Stimulated activated CD4-positive, alpha-beta T cell treated with anti-CD3 and anti-CD28 coated beads, Interleukin-12 subunit alpha, Interleukin-12 subunit beta, amount 100 ng/mL, for 48 hours (primary cell): ENCODE results near the gene TGM2.

Experiments used
- DNase-seq, 3 donors: peaks; one replicate each; pipeline ENCODE4 v3.0.0-alpha.2; 2020; ENCODE audit warnings: low read depth in 2 of 3, low spot score in 1 of 3

The TGM2 gene

GRCh38 chr20:38165089-38165965 lies at the start of gene TGM2:
TGM2 (minus strand) TSS chr20:38165270; CDS start chr20:38165198, 72 bp downstream.
- DNase-seq: peak in 2 of 3 donors; percentile 19 to 40

GRCh38 chr20:38214256-38215193 lies 49.5 kb upstream of the TGM2 start:
- no peak for DNase-seq

DNA sequence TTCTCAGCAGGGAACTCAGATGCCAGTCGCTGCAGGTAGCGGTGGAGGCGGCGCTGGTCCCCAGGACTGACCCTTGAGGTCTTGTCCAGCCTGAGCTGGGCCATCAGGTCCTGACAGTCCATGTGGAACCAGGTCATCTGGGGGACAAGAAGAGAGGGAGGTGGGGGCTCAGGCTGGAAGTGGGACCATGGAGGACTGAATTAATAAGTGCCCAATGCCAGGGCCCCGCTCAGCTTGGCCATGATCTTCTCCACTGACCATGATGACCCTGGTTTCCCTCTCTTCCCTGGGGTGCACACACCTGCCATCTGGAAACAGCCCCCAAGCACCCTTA lies 48.5 kb upstream of the TGM2 start:
- no peak for DNase-seq

GRCh38 chr20:38212806-38213606 lies 47.9 kb upstream of the TGM2 start:
- DNase-seq: no peak

GRCh38 chr20:38211200-38212097 lies 46.4 kb upstream of the TGM2 start:
- no peak for DNase-seq

DNA sequence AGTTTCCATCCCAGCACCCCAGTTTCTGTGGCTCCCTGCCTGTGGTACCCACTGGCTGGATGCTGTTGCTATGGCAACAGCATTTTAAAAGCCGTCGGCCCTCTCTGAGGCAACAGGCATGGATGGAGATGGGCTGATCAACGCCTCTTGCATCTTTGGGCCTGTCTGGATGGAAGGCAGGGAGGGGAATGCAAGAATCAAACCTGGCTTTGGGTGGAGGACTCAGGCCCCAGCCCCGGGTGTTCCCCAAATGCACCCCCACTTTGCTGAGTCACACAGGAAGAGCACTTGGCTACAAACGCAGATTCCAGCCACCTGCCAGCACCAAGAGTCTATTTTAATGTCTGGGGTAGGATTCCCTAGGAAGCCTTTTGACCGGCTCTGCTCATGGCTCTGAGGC lies 45.7 kb upstream of the TGM2 start:
- no peak for DNase-seq

DNA sequence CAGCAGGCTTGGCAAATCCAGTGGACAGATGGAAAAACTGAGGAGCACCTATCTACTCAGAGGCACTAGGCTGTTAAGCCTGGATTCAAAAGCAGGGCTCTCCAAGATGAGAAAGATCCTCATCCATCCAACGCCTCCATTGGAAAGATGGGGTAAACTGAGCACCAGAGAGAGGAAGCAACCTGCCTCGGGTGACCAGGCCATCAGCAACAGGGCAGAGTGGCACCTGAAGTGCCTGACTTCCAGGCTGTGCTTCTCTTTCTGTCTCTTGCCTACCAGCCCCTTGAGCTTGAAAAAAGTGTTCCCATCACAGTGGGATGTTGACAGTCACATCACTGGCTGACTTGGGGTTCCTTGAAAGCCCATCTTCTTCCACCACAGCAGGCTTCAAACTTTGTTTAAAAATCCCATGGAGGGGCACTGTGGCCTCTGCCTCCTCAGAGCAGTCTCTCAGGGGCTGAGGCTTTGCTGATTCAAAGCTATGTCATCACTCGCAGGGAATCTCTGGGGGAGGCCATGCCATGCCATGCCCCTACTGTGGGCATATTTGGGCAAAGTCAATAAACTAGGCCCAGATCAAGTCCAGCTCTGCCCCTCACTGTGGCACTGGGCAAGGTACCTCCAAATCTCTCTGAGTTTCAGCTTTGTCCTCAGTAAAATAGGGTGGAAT lies 44.8 kb upstream of the TGM2 start:
- DNase-seq: no peak

DNA sequence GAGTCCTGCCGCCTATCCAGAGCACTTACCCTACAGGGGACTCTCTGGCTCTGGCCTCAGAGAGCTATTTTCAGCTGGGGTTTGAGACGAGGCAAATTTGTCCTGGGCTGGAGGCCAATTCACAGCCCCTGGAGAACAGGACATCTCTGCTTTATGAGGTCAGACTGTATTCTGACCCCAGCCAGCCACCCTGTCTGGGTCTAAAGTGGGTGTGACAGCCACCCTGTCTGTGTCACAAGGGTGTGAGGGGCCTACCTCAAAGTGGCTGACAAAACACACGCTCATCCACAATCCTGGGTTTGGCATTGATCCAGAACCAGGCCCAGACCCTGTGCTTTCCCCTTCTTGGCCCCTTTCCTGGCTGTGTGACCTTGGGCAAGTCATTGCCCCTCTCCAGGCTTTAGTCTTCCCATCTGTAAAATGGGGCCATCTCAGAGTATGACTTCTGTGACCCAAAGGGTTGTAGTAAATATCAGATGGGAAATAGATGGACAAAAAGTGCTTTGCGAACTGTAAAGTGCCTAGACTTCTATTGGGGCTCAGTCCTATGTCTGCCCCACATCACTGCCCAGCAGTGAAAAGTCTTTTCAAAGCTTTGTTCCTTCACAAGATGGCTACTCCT lies 44.1 kb upstream of the TGM2 start:
- DNase-seq: no peak

DNA sequence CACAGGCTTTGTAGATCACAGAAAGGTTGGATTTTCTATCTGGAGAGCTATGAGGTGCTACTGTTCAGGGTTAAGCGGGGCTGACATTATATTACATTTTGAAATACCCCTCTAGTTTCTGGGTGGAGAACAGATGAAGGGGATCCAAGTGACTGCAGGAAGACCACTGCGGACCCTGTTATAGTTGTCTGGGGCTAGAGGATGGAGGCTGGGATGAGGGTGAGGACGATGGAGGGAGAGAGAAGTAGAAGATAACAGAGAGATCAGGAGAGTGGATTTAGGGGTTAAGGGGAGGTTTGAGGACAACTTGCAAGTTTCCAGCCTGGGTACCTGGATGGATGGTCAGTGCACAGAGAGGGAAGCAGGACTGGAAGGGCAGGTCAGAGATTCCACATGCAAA lies 43.5 kb upstream of the TGM2 start:
- no peak for DNase-seq

DNA sequence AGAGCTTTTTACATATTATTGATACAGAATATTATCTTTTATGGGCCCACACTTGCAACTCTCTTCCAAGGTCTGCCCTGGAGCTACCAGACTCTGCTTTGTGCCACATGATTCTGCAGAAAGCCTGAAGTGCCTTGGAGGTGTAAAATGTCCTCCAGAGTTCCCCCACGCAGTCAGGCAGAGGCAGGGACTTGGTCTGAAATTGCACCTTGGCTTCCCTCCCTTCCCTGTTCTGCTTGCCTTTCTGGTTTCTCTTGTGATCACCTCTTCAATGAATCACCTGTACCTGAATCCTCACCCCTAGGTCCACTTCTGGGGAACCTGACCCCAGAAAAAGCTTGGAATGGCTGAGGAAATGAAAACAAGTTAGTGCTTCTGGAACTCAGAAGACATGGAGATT lies 43.0 kb upstream of the TGM2 start:
- no peak for DNase-seq

GRCh38 chr20:38207621-38208020 lies 42.6 kb upstream of the TGM2 start:
- DNase-seq: no peak

GRCh38 chr20:38205001-38205400 lies 39.9 kb upstream of the TGM2 start:
- DNase-seq: no peak

DNA sequence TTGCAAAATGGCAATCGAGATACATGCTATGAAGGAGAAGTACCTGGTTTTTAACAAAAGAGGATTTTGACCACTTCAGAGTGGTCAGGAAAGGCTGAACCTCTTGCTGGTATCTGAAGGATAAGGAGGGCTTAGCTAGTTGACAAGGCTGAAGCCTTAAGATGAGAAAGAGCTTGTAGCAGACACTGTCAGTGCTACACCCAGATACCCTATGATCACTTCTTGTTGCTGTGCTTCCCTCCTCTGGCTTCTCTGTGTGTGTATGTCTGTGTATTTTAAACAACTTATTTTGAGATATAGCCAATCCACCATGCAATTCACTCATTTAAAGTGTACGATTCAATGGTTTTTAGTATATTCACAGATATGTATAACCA lies 38.9 kb upstream of the TGM2 start:
- no peak for DNase-seq

GRCh38 chr20:38203337-38203980 lies 38.4 kb upstream of the TGM2 start:
- DNase-seq: no peak

GRCh38 chr20:38202982-38203293 lies 37.9 kb upstream of the TGM2 start:
- DNase-seq: no peak

- no peak for DNase-seq
Measured at GRCh38 chr20:38202153-38202981, 37.3 kb upstream of the TGM2 start.

GRCh38 chr20:38201356-38201755 lies 36.3 kb upstream of the TGM2 start:
- DNase-seq: no peak

- no peak for DNase-seq
Measured at GRCh38 chr20:38200646-38201045, 35.6 kb upstream of the TGM2 start.
